HepG2 (cell line): Measurements from ENCODE around the gene MC1R. TPM values are rescaled to one million over a fixed set of nuclear protein-coding genes. Genes with fewer than 3 reads are reported as not detected.
A peak's percentile ranks its signal among the peaks of the same experiment; 100 is the strongest.

Experiments used
- HCFC1 ChIP-seq: fragments of 150-350 bp; IDR thresholded peaks from 2 replicates; pipeline ENCODE4 v1.6.1; 2014; ENCODE audit warnings: low read depth, low read length
- HDAC2 ChIP-seq: sonication (generic); formaldehyde crosslinking; IDR thresholded peaks from 2 replicates; pipeline ENCODE4 v1.4.0; 2020; ENCODE audit warnings: missing genetic modification reagents
- PBX2 ChIP-seq: IDR thresholded peaks from 2 replicates; pipeline ENCODE4 v1.6.1; 2016; ENCODE audit warnings: control low read depth
- STAT6 ChIP-seq: sonication (generic); formaldehyde crosslinking; IDR thresholded peaks from 2 replicates; pipeline ENCODE4 v1.4.0; 2020; ENCODE audit warnings: missing genetic modification reagents, mild to moderate bottlenecking, borderline replicate concordance
- WIZ ChIP-seq: sonication (generic); formaldehyde crosslinking; IDR thresholded peaks from 2 replicates; pipeline ENCODE4 v1.5.1; 2020; ENCODE audit warnings: mild to moderate bottlenecking, missing genetic modification reagents
- ZBTB33 ChIP-seq: sonication (generic); formaldehyde crosslinking; IDR thresholded peaks from 2 replicates; pipeline ENCODE4 v1.4.0; 2020; ENCODE audit warnings: missing genetic modification reagents
- ZNF136 ChIP-seq: sonication (generic); formaldehyde crosslinking; IDR thresholded peaks from 2 replicates; pipeline ENCODE4 v1.8.1; 2022; ENCODE audit warnings: low read depth, mild to moderate bottlenecking, moderate library complexity, missing genetic modification reagents
- ZNF143 ChIP-seq: sonication (generic); formaldehyde crosslinking; IDR thresholded peaks from 2 replicates; pipeline ENCODE4 v1.4.0; 2020; ENCODE audit warnings: missing genetic modification reagents
- ZNF264 ChIP-seq: sonication (generic); formaldehyde crosslinking; IDR thresholded peaks from 2 replicates; pipeline ENCODE4 v1.4.0; 2020; ENCODE audit warnings: missing genetic modification reagents
- ZSCAN25 ChIP-seq: sonication (generic); formaldehyde crosslinking; IDR thresholded peaks from 2 replicates; pipeline ENCODE4 v1.8.0; 2022; ENCODE audit warnings: mild to moderate bottlenecking, missing genetic modification reagents
- polyA plus RNA-seq, 8 experiments: library from polyadenylated mRNA; depleted of rRNA in 3 of 8; stranded (reverse) in 7 of 8; unstranded in 1 of 8; fragments of >200 nt; fragmentation: Illumina TruSeq in 4 of 8; extraction: Trizol in 4 of 8; gene quantifications; 2 replicates each; pipeline versions ENCODE4 v1.2.1 to v1.2.3, GENCODE V29; 2011 to 2016; ENCODE audit warnings: low read depth in 4 of 8, missing spikeins in 1 of 8, mixed read lengths in 1 of 8; ENCODE audit not compliant: insufficient read depth in 1 of 8
- total RNA-seq, 5 experiments: library from RNA; depleted of rRNA; stranded (reverse); fragments of >200 nt; fragmentation: Illumina TruSeq; extraction: Trizol; gene quantifications; 2 replicates each; pipeline ENCODE4 v1.2.3, GENCODE V29; 2016; ENCODE audit warnings: low read depth in 1 of 5
- TF ChIP-seq, protein P1 (sequence below): IDR thresholded peaks from 2 replicates; pipeline ENCODE4 v1.6.1; 2012; ENCODE audit warnings: low read length, improper control_type of control experiment
- TF ChIP-seq, protein P2 (sequence below): sonication (generic); formaldehyde crosslinking; IDR thresholded peaks from 2 replicates; pipeline ENCODE4 v1.5.0; 2020; ENCODE audit warnings: mild to moderate bottlenecking, missing genetic modification reagents
- TF ChIP-seq, protein P3 (sequence below): sonication (generic); formaldehyde crosslinking; IDR thresholded peaks from 2 replicates; pipeline ENCODE4 v1.5.1; 2020; ENCODE audit warnings: mild to moderate bottlenecking, missing genetic modification reagents, moderate library complexity

The MC1R gene
- total and polyA plus RNA-seq, 2 of the 13 experiments (the other 11 are each of a cell fraction or from before 2014, with no cell fraction given): 9.1 to 14.8 TPM

DNA sequence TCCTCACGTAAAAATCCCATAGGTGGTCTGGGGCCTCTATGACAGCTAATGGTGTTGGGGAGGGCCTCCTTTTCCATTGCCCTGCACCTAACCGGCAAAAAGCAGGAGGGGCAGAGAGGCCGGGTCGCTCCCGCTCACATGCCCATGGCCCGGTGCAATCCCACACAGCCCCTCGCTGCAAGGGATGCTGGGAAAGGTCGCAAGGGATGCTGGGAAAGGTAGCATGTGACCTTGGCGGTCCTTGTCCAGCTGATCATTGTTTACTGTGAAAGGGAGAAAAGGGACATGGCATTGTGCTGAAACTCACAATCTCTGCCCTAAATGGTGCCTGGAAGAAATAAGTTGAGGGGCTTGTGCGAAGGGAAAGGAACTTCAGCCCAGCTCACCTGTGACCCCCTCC is 39.9 kb downstream of the MC1R start (continued):
- TF ChIP-seq ZNF264 (CRISPR knock-in tag) (no peak), PBX2 (CRISPR knock-in tag) (no peak), ZSCAN25 (CRISPR knock-in tag) (no peak), ZNF136 (CRISPR knock-in tag) (no peak), WIZ (CRISPR knock-in tag) (no peak), ZBTB33 (CRISPR knock-in tag) (peak; percentile 90), HDAC2 (CRISPR knock-in tag) (no peak), ZNF143 (peak; percentile 78), HCFC1 (no peak), STAT6 (CRISPR knock-in tag) (no peak)
- TF ChIP-seq, protein P1, sequence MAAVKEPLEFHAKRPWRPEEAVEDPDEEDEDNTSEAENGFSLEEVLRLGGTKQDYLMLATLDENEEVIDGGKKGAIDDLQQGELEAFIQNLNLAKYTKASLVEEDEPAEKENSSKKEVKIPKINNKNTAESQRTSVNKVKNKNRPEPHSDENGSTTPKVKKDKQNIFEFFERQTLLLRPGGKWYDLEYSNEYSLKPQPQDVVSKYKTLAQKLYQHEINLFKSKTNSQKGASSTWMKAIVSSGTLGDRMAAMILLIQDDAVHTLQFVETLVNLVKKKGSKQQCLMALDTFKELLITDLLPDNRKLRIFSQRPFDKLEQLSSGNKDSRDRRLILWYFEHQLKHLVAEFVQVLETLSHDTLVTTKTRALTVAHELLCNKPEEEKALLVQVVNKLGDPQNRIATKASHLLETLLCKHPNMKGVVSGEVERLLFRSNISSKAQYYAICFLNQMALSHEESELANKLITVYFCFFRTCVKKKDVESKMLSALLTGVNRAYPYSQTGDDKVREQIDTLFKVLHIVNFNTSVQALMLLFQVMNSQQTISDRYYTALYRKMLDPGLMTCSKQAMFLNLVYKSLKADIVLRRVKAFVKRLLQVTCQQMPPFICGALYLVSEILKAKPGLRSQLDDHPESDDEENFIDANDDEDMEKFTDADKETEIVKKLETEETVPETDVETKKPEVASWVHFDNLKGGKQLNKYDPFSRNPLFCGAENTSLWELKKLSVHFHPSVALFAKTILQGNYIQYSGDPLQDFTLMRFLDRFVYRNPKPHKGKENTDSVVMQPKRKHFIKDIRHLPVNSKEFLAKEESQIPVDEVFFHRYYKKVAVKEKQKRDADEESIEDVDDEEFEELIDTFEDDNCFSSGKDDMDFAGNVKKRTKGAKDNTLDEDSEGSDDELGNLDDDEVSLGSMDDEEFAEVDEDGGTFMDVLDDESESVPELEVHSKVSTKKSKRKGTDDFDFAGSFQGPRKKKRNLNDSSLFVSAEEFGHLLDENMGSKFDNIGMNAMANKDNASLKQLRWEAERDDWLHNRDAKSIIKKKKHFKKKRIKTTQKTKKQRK: no peak
- TF ChIP-seq, protein P2, sequence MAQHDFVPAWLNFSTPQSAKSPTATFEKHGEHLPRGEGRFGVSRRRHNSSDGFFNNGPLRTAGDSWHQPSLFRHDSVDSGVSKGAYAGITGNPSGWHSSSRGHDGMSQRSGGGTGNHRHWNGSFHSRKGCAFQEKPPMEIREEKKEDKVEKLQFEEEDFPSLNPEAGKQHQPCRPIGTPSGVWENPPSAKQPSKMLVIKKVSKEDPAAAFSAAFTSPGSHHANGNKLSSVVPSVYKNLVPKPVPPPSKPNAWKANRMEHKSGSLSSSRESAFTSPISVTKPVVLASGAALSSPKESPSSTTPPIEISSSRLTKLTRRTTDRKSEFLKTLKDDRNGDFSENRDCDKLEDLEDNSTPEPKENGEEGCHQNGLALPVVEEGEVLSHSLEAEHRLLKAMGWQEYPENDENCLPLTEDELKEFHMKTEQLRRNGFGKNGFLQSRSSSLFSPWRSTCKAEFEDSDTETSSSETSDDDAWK: no peak
- TF ChIP-seq, protein P3, sequence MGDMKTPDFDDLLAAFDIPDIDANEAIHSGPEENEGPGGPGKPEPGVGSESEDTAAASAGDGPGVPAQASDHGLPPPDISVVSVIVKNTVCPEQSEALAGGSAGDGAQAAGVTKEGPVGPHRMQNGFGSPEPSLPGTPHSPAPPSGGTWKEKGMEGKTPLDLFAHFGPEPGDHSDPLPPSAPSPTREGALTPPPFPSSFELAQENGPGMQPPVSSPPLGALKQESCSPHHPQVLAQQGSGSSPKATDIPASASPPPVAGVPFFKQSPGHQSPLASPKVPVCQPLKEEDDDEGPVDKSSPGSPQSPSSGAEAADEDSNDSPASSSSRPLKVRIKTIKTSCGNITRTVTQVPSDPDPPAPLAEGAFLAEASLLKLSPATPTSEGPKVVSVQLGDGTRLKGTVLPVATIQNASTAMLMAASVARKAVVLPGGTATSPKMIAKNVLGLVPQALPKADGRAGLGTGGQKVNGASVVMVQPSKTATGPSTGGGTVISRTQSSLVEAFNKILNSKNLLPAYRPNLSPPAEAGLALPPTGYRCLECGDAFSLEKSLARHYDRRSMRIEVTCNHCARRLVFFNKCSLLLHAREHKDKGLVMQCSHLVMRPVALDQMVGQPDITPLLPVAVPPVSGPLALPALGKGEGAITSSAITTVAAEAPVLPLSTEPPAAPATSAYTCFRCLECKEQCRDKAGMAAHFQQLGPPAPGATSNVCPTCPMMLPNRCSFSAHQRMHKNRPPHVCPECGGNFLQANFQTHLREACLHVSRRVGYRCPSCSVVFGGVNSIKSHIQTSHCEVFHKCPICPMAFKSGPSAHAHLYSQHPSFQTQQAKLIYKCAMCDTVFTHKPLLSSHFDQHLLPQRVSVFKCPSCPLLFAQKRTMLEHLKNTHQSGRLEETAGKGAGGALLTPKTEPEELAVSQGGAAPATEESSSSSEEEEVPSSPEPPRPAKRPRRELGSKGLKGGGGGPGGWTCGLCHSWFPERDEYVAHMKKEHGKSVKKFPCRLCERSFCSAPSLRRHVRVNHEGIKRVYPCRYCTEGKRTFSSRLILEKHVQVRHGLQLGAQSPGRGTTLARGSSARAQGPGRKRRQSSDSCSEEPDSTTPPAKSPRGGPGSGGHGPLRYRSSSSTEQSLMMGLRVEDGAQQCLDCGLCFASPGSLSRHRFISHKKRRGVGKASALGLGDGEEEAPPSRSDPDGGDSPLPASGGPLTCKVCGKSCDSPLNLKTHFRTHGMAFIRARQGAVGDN (CRISPR knock-in tag): peak; percentile 54
